GM23338 (cell line): ENCODE data around the gene CCDC74B.

ENCODE experiments used
- CTCF ChIP-seq, 2 experiments: fragments of 200-600 bp in 1 of 2; sonication (generic) in 1 of 2; conservative IDR thresholded peaks; 2 replicates each; pipeline versions ENCODE4 v1.5.1 to v1.6.1; 2016 to 2017; ENCODE audit warnings: antibody characterized with exemption in 2 of 2, low read depth in 2 of 2, mild to moderate bottlenecking in 2 of 2, moderate library complexity in 1 of 2
- EZH2 ChIP-seq: fragments of 200-600 bp; sonication (generic); IDR thresholded peaks from one replicate; pipeline ENCODE4 v1.8.0; 2017; ENCODE audit warnings: antibody characterized with exemption, mild to moderate bottlenecking, low read depth; ENCODE audit not compliant: unreplicated experiment
- ZNF331 ChIP-seq: fragments of 250-450 bp; sonication (Bioruptor Pico); IDR thresholded peaks from 2 replicates; pipeline ENCODE4 v1.5.0; 2020; ENCODE audit warnings: low read depth, mild to moderate bottlenecking, moderate library complexity

- TF ChIP-seq CTCF (conservative IDR thresholded peaks at IDR 0.05; ENCODE audit: low read depth in 2 of 2): no peak
- TF ChIP-seq ZNF331 (CRISPR knock-in tag): no peak
- no peak for TF ChIP-seq EZH2
Measured at GRCh38 chr2:130169896-130170295, 25.0 kb upstream of the CCDC74B start.
